ENCODE measurements around the gene MAN1B1.

GRCh38 chr9:137065336-137065967, 21.3 kb upstream of the MAN1B1 start:
- TF ChIP-seq RAD21 (IDR thresholded peaks at IDR 0.05; ENCODE audit: low read depth) = no peak
- no peak for TF ChIP-seq TAF1 (IDR thresholded peaks at IDR 0.05; ENCODE audit: low read depth)
- no peak for TF ChIP-seq CEBPB (IDR thresholded peaks at IDR 0.05)
- no peak for TF ChIP-seq TEAD4 (IDR thresholded peaks at IDR 0.05)
- no peak for TF ChIP-seq YY1 (IDR thresholded peaks at IDR 0.05; ENCODE audit: low read depth)
- TF ChIP-seq ZBTB7A (IDR thresholded peaks at IDR 0.05; ENCODE audit: low read depth) = no peak
- TF ChIP-seq REST (IDR thresholded peaks at IDR 0.05; ENCODE audit: low read depth) = no peak
- TF ChIP-seq FOXM1 (IDR thresholded peaks at IDR 0.05; ENCODE audit: borderline replicate concordance, low read depth) = no peak
- TF ChIP-seq EGR1 (IDR thresholded peaks at IDR 0.05) = no peak
- no peak for TF ChIP-seq EP300 (IDR thresholded peaks at IDR 0.05; ENCODE audit: borderline replicate concordance)
- TF ChIP-seq NFIC (IDR thresholded peaks at IDR 0.05) = no peak

Measured in Ishikawa (cell line).